IMR-90 (cell line): Measurements from ENCODE around the gene SF3A1.

Source experiments
- BHLHE40 ChIP-seq: fragments of 150-350 bp; IDR thresholded peaks from 2 replicates; pipeline ENCODE4 v1.6.1; 2016; ENCODE audit warnings: mild to moderate bottlenecking, low read depth, low read length
- CEBPB ChIP-seq: IDR thresholded peaks from 2 replicates; pipeline ENCODE4 v1.6.1; 2012; ENCODE audit warnings: low read depth, low read length, improper control_type of control experiment
- CHD1 ChIP-seq: IDR thresholded peaks from 2 replicates; pipeline ENCODE4 v1.6.1; 2012; ENCODE audit warnings: low read depth, low read length, improper control_type of control experiment
- CTCF ChIP-seq: conservative IDR thresholded peaks from 2 replicates; pipeline ENCODE4 v1.5.1; 2012; ENCODE audit warnings: mild to moderate bottlenecking, low read depth, low read length, improper control_type of control experiment
- FOS ChIP-seq: fragments of 150-350 bp; IDR thresholded peaks from 2 replicates; pipeline ENCODE4 v1.6.1; 2016; ENCODE audit warnings: low read depth, low read length
- MAFK ChIP-seq: IDR thresholded peaks from 2 replicates; pipeline ENCODE4 v1.6.1; 2012; ENCODE audit warnings: low read depth, low read length, improper control_type of control experiment
- MXI1 ChIP-seq: IDR thresholded peaks from 2 replicates; pipeline ENCODE4 v1.6.1; 2012; ENCODE audit warnings: low read depth, mild to moderate bottlenecking, low read length, moderate library complexity, borderline replicate concordance
- NFE2L2 ChIP-seq: fragments of 150-350 bp; IDR thresholded peaks from 2 replicates; pipeline ENCODE4 v1.6.1; 2016; ENCODE audit warnings: low read depth, mild to moderate bottlenecking, low read length
- POLR2A ChIP-seq: IDR thresholded peaks from 2 replicates; pipeline ENCODE4 v1.6.1; 2012; ENCODE audit warnings: mild to moderate bottlenecking, low read depth, low read length
- RAD21 ChIP-seq: IDR thresholded peaks from 2 replicates; pipeline ENCODE4 v1.6.1; 2012; ENCODE audit warnings: low read length, improper control_type of control experiment
- RCOR1 ChIP-seq: IDR thresholded peaks from 2 replicates; pipeline ENCODE4 v1.6.1; 2012; ENCODE audit warnings: mild to moderate bottlenecking, low read length, improper control_type of control experiment; ENCODE audit not compliant: insufficient replicate concordance
- RFX5 ChIP-seq: IDR thresholded peaks from 2 replicates; pipeline ENCODE4 v1.8.0; 2012; ENCODE audit warnings: low read depth, mild to moderate bottlenecking, low read length, moderate library complexity

GRCh38 chr22:30325724-30326254, 30.9 kb downstream of the SF3A1 start:
- no peak for TF ChIP-seq CTCF
- TF ChIP-seq RFX5: no peak
- TF ChIP-seq BHLHE40: no peak
- no peak for TF ChIP-seq NFE2L2
- no peak for TF ChIP-seq RCOR1
- TF ChIP-seq MXI1: no peak
- TF ChIP-seq CEBPB: no peak
- TF ChIP-seq CHD1: no peak
- TF ChIP-seq RAD21: no peak
- no peak; the same call in 1 of the 2 replicates for TF ChIP-seq POLR2A
- no peak for TF ChIP-seq FOS
- no peak for TF ChIP-seq MAFK
